ENCODE measurements around the gene MYORG.

MYORG gene

GRCh38 chr9:34384368-34385165, 7.9 kb upstream of the MYORG start:
- no peak for DNase-seq (ENCODE audit: low read depth)

- no peak for DNase-seq (ENCODE audit: low read depth)
Measured at GRCh38 chr9:34383904-34384303, 7.2 kb upstream of the MYORG start.

DNA sequence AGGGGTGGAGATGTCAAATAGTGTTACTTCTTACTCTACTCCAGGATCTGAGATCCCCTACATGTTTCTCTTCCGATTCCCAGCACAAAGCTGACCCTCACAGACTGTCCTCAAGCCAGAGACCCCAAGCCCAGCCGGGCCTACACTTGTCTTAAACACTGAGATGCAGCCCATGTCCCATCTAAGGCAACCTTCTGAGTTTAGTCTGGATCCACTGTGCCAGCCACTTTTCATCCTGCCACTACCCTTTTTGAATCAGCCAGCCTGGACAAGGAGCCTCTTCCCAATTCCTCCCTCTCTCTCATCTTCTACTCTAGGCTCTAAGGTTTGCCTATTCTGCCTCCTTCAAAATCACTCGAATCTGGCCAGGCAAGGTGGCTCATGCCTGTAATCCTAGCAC, 6.2 kb upstream of the MYORG start:
- no peak for DNase-seq (ENCODE audit: low read depth)

GRCh38 chr9:34382054-34382453, 5.4 kb upstream of the MYORG start:
- DNase-seq (ENCODE audit: low read depth) = no peak

- no peak for DNase-seq (ENCODE audit: low read depth)
Measured at GRCh38 chr9:34381323-34381722, 4.6 kb upstream of the MYORG start.

DNA sequence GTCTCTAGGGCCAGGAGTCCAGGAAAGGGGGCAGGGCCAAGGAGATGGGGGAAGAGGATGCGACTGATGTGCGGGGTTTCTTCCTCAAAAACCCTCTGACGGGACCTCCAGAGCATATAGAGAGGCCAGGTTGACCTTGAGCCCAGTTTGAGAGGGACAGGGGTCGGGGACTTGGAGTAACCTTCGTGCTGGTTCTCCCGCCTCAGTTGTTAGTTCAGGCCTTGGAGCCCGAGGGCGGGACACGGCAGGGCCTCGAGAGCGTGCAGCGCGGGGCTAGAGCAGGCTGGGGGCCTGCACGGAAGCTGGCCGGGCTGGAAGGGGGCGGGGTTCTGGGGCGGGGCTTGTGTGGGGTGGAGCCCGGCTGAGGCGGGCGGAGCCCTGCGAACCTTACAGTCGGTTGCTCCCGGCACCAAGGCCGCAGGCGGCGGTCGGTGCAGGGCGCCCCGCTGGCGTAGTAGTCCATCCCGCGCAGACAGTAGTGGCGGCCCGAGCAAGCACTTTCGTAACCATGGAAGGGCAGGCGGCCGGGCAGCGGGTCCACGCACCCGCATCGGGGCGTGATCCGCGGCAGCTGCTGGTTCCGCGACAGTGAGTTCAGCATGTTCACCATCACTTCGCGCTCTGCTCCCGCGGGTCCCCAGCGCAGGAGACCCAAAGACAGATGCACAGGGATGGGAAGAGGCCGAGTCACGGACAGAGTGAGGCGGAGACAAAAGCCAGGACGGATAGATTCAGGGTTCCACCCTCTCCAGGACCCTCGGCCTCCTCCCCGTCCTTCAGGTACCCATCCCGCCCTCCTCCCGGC, 4.0 kb upstream of the MYORG start:
- DNase-seq (ENCODE audit: low read depth) = peak; percentile 70

GRCh38 chr9:34380034-34380510, 3.4 kb upstream of the MYORG start:
- no peak for DNase-seq (ENCODE audit: low read depth)

DNA sequence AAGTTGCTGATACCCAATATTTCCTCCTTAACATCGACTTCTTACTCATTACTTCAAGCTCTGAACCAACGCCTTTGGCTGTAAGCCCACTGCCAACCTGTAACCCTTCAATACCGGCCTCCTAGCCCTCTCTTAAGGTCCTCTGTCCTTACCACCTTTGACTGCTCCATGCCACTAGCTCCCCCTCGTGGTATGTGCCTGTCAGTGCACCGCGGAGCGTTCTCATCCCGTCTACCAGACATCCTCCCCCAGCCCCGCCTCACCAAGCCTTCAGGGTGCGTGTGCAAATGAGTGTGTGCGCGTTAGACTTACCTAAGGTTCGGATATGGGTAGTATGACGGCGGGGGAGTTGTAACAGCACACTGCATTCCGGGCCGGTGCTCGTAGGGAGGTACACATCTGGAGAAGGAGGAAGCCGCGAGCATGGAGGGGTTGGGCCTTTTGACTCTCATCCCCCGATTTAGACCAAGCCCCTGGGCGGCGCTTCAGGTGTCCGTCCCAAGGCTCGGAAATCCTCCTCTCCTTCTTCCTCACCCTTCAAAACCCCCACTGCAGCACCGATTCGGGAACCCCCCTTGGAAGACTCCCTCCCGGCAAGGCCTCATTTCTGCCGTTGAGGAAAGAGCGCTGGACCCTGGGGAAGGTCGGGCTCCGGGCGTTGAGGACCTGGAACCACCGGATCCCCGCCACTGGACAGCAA, 2.8 kb upstream of the MYORG start:
- DNase-seq (ENCODE audit: low read depth) = peak; percentile 84

GRCh38 chr9:34378376-34379060, 1.8 kb upstream of the MYORG start:
- DNase-seq (ENCODE audit: low read depth) = no peak

- DNase-seq (ENCODE audit: low read depth) = no peak
Measured at GRCh38 chr9:34377404-34377746, 677 bp upstream of the MYORG start.

DNA sequence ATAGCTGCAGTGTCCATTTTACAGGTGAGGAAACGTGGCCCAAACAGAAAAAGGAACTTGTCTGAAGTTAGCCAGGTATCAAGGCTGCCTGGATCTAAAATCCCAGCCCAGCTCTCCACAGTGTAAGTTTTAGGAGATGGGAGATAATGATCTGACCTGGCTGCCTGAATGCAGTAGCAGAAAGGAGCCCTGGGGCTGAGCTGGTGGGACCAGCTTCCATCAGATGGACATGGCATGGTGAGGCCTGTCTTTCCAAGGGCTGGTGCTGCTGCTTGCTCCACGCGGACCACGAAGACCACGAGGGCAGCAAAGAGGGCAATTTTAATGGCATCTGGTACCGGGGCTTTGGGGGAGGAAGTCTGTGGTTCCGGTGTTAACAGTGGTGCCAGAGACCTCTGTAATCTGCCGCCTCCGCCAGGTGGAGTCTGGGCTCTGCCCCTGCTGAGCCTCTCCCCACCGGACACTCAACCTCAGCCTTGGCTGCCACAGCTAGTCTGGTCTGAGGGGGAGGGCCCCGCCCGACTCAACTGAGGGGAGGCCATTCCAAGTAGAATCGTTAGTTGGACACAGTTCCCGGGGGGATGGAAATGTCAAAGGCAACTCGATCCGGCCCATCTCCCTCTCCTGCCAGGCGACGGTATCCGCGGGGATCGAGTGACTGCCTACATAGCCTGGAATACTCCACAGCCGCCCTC, 650 bp downstream of the MYORG start:
- peak; percentile 29 for DNase-seq (ENCODE audit: low read depth)

GRCh38 chr9:34374905-34375552, 1.7 kb downstream of the MYORG start:
- DNase-seq (ENCODE audit: low read depth) = no peak

DNA sequence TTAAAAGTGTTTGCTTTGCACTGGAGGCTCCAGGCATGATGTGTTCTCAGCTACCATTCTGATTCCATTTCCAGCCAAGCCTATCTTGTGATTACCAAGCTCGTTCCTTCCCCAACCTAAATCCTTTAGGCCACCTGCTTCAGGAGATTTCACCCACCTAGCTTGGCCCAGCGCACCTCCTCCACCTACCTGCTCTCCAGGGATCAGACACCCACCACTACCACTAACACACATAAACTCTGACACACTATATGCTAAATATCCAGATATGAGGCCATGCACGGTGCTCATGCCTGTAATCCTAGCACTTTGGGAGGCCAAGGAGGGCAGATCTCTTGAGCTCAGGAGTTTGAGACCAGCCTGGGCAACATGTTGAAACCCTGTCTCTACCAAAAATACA, 2.4 kb downstream of the MYORG start:
- no peak for DNase-seq (ENCODE audit: low read depth)

DNA sequence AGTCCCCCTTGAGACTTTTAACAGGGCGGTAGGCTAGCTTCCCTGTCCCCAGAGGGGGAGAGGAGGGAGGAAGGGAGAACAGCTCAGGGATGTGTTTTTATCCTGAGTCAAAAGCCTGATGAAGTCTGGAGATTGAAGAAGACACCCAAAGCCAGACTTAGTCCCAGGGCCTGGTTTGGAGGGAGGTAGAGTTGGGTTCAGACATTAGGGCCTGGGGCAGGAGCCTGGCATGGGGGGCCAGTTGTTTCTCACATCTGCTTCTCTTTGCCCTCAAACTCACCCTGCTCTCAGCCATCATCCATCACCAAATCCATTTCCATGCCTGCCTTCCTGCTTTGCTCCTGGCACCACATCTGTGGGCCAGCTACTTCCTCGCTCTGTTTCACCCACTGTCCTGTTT, 2.9 kb downstream of the MYORG start:
- DNase-seq (ENCODE audit: low read depth) = no peak

DNA sequence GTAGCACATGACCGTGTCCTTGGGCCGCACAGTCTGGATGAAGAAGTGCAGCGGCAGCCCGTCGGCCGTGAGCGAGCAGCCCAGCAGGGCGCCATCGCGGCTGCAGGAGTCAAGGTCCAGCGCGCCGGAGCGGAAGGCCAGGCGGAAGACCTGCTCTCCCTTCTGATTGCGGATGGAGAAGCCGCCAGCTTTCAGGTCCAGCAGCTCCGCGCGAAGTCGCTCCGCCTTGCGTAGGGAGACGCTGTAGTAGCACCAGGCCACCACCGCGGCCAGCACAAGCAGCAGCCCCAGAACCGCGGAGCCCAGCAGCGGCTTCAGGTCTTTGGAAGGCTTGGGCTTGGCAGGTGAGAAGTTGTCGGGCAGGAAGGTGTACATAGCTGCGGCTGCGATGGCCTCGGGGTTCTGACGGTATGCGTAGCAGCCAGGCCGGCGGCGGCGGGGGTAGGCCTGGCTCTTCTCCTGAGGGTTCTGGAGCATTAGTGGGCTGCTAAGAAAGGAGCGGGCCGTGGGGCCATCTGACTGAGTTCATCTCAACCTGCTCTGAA, 4.2 kb downstream of the MYORG start:
- no peak for DNase-seq (ENCODE audit: low read depth)

DNA sequence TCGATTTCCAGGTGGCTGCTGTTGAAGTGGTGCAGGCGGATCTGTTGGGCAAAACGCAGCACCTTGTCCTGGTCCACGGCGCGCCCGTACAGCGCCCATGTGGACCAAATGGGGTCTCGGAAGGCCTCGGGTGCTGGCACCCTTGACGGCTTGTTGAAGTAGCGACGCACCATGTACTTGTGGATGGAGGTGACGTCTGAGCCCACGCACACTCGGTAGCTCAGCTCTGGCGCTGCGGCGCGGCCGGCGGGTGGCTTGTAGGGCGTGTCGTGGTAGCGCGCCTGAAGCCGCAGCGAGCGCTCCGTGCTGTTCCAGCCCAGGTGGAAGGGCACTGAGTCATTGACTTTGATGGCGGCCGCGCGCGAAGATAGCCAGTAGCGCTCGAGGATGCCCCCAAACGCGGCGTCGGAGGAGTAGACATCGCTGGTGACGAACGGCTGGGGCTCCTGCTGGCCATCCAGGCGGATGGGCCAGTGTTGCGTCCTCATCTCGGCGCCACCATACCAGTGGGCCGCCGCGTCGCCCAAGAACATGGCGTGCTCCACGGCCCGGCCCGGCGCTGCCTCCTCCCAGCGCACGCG, 4.7 kb downstream of the MYORG start:
- no peak for DNase-seq (ENCODE audit: low read depth)

DNA sequence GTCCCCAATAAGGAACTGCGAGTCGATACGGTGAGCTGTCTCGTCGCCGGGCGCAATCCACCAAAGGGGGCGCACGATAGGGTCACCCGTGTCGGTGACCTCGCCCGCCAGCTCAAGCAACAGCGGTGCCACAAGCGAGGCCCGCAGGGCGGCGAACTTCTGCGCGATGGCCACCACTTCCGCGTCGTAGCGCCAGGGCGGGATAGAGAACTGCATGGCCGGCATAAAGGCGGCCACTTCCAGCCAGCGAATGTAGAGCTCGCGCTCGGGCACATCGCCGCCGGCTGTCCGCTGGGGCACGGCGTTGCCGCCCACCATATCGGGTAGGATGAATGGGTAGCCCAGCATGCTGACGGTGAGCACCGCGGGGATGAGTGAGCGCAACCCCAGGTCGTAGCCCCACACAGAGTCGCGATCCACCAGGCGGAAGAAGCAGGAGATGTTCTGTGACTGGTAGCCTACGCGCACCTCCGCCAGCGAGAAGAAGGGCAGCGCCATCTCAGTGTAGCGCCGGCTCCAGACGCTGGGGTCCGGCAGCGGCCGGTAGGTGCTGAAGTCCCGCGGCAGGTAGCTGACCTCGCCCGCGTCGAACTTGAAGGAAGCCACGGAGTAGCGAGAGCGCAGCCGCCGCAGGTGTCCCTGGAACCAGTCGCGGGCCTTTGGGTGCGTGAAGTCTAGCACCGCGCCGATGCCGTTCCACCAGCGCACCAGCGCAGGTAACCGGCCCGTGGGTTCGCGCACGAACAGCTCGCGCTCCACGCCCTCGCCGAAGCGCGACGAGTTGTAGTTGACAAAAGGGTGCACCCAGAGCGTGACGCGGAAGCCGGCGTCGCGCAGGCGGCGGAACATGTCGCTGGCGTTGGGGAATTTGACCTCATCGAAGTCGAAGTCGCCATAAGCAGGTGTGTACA, 5.5 kb downstream of the MYORG start:
- no peak for DNase-seq (ENCODE audit: low read depth)

- DNase-seq (ENCODE audit: low read depth) = no peak
Measured at GRCh38 chr9:34370335-34370969, 6.2 kb downstream of the MYORG start.

GRCh38 chr9:34369636-34370035, 7.1 kb downstream of the MYORG start:
- no peak for DNase-seq (ENCODE audit: low read depth)

Data from activated T-cell treated with anti-CD3 and anti-CD28 coated beads for 1 hour (primary cell).